GM18505 (cell line): ENCODE data around the gene TPSD1.
"Not testable (repeated sequence)": the region's sequence is repeated elsewhere in the genome, so short reads cannot be mapped to it uniquely, and the experiment has no call there.

Source experiments
- ATAC-seq: cut with Tn5 transposase; IDR thresholded peaks from one replicate; pipeline ENCODE4 v1.9.1; 2021; ENCODE audit not compliant: unreplicated experiment
- POLR2A ChIP-seq: IDR thresholded peaks from 4 replicates; pipeline ENCODE4 v1.6.1; 2011; ENCODE audit warnings: borderline replicate concordance; ENCODE audit not compliant: insufficient read depth, insufficient read length; ENCODE audit errors: extremely low read depth

TPSD1 gene

DNA sequence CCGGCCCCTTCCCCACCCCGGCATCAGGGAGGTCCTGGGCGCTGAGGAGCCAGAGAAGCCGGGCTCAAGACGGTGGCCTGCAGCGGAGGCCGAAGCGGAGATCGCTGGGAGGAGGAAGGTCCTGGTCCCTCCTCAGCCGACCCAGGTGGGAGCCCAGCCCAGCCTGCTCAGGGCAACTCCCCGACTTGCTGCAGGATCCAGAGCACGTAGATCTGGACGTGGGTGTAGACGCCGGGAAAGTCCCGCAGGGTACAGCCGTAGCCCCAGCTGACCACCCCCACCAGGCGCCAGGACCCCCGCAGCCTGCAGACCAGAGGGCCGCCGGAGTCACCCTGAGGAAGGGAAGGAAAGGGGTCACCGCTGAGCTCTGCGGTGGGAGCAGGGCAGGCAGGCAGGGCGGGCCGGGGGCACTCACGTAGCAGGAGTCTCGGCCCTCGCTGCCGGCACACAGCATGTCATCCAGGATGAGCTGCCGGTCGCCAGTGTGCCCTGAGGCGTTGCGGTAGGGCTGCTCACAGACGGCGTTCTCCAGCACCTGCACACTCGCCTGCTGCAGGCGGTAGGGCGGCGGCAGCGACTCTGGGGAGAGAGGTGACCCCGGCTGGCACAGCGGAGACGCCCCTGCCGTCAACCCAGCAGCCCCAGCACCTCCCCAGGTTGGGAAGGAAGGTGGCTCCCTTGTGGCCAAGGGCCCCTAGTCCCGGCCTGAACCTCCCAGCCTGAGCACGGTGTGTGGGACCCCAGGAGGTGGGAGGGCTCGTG lies 5.4 kb downstream of the TPSD1 start:
- TF ChIP-seq POLR2A = no peak
- no peak for ATAC-seq

DNA sequence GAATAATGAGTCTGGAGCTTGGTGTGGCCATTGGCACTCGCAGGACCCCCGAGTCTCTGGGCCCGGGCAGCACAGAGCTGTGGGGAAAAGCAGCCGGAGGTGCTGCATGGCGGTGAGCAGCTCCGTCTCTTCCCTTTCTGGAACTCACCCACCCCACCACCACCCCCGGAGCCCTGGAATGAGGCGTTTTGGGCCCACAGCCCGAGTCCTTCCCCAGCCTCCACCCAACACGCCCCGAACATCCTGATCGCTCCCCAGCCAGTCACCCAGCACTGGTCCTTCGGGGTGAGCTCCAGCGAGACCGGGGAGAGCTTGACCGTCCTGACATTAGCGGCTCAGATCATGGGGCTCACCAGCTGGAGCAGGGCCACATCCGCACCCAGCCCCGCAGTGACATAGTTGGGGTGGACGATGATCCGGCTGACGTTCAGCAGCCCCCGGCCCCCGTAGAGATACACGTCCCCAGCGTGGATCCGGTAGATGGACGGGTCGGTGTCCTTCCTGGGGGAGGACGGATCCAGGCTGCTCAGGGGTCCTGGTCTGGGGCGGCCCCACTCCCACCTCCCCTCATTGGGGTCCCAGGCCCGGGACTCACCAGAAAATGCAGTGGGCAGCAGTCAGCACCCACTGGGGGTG lies 6.5 kb downstream of the TPSD1 start:
- TF ChIP-seq POLR2A = no peak
- ATAC-seq = no peak

DNA sequence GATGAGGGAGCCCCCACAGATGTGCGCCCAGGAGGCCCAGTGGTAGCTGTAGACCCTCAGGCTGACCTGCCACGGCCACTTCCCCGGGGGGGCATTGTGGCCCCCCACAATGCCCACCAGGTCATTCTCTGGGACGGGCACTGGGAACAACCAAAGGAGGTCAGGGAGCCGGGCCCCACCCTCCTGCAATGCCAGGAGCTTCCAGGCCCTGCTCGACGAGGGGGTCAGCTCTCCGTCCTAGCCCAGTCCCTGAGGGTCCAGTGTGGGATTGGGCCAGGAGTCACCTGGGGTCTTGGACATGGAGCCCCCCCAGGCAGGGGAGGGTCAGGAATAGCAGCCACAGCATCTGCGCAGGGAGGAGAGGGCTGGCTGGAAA lies 7.0 kb downstream of the TPSD1 start:
- no peak for ATAC-seq
- no peak for TF ChIP-seq POLR2A

DNA sequence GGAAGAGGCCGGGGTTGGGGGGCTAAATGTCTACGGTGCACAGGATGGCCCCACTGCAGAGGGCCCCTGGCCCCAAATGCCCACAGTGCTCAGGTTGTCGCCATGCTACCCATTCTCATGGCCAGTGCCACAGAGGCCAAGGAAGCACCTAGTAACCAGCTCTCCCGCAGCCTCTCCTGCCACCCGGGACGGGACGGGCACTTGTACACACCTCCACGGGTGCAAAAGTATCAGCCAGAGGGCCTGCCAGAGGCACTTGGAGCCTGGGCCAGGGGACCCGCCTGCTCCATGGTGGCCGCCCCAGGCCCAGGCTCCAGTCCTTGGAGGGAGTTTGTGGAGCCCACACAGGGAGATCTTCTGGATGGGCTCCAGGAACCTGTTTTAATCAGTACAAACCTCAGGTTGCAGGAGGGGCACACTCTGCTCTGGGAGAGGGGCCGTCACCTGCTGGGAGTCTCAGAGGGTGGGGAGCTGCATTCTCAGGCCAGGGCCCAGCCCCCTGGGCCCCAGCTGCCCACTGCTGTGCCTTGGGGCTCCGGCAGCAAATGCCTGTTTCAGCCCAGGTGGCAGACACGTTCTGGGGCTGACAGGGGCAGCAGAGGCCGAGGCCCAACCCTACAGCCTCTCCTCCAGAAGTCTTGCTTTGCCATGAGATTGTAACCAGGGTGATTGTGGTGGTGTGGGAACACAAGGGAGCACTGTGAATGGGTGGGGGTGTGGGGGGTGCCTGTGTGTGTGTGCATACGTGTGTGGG lies 7.9 kb downstream of the TPSD1 start:
- no peak for TF ChIP-seq POLR2A
- ATAC-seq = no peak

DNA sequence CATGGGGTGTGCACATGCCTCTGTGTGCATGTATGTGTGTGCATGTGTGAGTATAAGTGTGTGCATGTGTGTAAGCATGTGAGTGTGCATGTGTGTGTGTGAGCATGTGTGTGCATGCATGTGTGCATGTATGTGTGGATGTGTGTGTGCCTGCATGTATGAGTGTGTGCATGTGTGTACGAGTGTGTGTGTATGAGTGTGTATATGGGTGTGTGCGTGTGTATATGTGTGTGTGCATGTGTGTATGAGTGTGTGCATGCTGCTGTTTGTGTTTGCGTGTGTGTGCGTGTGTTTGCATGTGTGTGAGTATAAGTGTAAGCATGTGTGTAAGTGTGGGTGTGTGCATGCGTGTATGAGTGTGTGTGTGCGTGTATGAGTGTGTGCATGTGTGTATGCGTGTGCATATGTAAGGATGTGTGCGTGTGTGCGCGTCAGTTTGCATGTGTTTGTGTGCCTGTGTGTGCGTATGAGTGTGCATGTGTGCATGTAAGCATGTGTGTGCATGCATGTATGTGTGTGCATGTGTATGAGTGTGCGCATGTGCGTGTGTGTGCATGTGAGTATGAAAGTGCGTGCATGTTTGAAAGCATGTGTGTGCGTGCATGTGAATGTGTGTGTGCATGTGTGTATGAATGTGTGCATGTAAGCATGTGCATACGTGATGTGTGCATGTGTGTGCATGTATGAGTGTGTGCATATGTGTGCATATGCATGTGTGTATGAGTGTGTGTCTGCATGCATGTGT lies 8.6 kb downstream of the TPSD1 start:
- no peak for ATAC-seq
- TF ChIP-seq POLR2A = no peak

DNA sequence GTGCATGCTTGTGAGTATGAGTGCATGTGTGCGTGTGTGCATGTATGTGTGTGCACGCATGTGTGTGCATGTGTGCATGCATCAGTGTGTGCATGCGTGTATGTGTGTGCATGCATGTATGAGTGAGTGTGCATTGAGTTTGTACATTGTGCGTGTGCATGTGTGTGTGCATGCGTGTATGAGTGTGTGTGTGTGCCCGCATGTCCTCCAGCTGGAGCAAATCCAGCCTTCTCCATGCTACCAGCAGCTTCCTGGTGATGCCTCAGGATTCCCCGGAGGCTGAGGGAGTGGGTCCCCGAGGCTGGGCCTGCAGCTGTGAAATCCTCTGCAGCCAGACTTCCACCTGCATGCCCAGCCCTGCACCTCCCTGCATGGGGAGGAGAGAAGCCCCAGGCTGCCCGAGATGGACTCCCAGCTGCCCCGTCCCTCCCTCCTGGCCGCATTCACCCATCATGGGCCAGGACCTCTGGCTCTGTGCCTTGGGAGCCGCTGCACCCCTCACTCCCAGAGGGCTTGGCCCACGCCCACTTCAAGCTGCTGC lies 9.3 kb downstream of the TPSD1 start:
- no peak for ATAC-seq
- TF ChIP-seq POLR2A = no peak

DNA sequence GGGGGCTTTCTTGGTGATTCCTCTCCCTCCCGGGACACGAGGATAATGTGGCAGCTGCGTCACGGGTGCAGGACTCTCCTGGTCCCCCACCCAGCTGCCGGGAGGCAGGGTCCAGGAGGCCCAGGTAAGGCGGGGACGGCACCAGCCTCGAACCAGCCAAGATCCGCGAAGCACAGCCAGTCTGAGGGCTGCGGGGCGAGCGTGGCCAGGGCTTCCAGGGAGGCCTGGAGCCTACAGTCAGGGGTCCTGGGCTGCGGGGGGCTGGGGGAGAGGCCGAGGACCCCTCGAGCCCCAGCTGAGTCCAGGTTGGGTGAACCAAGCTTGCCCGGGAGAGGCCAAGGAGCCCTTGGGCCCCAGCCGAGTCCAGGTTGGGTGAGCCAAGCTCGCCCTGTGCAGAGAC lies 10.0 kb downstream of the TPSD1 start:
- no peak for TF ChIP-seq POLR2A
- ATAC-seq = no peak

DNA sequence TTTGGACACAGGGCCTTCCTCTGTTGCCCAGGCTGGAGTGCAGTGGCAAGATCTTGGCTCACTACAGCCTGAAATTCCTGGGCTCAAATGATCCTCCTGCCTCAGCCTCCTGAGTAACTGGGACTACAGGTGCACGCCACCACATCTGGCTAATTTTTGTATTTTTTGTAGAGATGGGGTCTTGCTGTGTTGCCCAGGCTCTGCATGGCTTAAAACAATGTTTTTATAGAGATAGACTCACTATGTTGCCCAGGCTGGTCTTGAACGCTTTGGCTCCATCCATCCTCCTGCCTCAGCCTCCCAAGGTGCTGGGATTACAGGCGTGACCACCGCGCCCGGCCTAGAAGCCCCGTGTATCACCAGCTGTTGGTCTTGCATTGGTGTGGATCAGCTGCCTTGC lies 13.5 kb downstream of the TPSD1 start:
- ATAC-seq = not testable (repeated sequence)

DNA sequence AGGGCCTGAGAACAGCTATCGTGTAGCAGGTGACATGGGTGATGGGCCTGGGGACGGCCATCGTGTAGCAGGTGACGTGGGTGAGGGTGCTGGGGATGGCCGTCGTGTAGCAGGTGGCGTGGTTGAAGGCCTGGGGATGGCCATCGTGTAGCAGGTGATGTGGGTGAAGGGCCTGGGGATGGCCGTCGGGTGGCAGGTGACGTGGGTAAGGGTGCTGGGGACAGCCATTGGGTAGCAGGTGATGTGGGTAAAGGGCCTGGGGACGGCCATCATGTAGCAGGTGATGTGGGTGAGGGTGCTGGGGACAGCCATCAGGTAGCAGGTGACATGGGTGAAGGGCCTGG lies 15.5 kb downstream of the TPSD1 start:
- ATAC-seq = no peak
- no peak for TF ChIP-seq POLR2A

DNA sequence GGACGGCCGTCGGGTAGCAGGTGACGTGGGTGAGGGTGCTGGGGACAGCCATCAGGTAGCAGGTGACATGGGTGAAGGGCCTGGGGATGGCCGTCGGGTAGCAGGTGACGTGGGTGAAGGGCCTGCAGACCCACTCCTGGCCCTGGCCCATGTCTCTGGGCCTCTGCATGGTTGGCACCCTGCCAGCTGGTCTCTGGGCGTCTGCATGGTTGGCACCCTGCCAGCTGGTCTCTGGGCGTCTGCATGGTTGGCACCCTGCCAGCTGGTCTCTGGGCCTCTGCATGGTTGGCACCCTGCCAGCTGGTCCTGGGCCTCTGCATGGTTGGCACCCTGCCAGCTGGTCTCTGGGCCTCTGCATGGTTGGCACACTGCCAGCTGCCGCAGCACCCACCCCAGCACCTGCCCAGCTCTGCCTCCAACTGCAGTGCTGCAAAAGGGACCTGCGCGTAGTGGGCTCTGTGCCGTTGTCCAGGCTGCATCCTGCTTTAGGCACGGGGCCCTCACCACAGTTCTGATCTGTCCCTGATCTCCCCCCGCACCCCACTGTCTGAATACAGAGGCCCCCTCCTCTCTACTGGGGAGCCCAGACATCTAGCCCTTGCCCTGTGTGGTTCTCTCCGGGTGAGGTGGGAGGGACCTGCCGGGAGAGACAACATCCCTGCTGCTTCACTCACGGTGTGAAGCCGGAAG lies 16.0 kb downstream of the TPSD1 start:
- ATAC-seq = not testable (repeated sequence)

DNA sequence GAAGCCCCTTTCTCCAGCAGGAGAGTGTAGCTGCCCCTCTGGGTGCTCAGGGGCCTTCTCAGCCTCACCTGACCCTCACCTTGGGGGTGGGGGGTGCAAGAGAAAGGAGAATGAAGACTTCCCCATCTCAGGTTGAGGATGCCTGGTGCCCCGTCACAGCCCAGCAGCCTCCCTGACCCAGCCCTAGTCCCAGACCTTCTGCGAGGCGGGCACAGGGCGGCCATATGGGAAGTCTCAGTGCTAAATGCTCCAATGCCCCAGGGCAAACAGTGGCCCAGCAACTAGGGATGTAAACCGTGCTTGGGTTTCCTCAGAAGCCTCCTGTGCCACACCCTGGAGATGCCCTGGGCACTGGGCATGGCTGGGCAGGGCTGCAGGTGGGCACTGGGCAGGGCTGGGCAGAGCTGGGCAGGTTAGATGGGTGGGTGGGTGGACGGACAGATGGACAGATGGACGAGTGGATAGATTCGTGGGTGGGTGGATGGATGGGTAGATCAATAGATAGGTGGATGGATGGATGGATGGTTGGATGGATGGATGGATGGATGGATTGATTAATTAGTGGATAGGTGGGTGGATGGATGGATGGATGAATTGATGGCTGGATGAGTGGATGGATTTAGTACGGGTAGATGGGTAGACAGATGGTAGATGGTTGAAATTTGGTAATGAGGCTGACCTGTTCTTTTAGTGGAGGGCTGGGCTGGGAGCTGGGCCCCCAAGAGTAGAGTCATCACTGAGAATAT lies 16.8 kb downstream of the TPSD1 start:
- ATAC-seq = no peak
- no peak for TF ChIP-seq POLR2A

DNA sequence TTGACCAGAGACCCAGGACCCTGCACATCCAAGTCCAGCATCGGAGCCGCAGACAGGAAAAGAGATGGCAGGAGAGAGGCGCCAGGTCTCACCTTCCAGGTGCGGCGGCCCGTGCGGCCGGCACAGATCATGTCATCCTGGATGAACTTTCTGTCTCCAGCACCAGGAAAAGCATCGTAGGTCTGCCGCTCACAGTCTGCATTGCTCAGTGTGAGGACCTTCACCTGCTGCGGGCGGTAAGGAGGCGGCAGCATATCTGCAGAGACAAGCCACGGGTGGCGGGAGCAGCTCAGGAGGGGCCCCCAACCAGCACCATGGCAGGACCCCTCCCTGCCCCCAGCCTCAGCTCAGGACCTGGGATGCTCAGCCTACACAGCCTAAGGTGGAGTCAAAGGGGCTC lies 17.9 kb downstream of the TPSD1 start:
- no peak for TF ChIP-seq POLR2A
- ATAC-seq = no peak

DNA sequence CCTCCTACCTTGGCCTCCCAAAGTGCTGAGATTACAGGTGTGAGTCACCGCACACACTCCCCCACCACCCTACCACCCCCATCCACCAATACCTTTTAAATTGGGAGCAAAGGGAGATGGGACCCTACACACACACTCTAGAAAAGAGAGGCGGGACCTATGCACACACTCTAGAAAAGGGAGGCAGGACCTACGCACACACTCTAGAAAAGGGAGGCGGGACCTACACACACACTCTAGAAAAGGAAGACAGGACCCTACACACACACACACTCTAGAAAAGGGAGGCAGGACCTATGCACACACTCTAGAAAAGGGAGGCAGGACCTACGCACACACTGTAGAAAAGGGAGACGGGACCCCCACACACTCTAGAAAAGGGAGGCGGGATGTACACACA lies 18.9 kb downstream of the TPSD1 start:
- ATAC-seq = no peak
- TF ChIP-seq POLR2A = no peak
